ENCODE data around the gene ANKRD49.

Gene ANKRD49

GRCh38 chr11:94493281-94494125 is at the start of gene ANKRD49, which contains the start of gene MRE11:
TSS of gene ANKRD49 (plus strand) at chr11:94493984. CDS start at chr11:94496694, 2,710 bp downstream.
TSS of gene MRE11 (minus strand) at chr11:94493844. CDS start at chr11:94492801, 1,043 bp downstream.
- peak within 1 kb of the TSS; percentile 92 for H3K4me3 ChIP-seq (ENCODE audit: low read depth, low read length)
- no peak for TF ChIP-seq CTCF (IDR thresholded peaks at IDR 0.05; ENCODE audit: low read depth, low read length, missing control alignments)
- DNase-seq (ENCODE audit: low read depth), result peak; percentile 93

GRCh38 chr11:94445641-94446040 is 48.1 kb upstream of the ANKRD49 start:
- H3K4me3 ChIP-seq (ENCODE audit: low read depth, low read length), result no peak overlapping the region
- DNase-seq (ENCODE audit: low read depth), result no peak
- no peak for TF ChIP-seq CTCF (IDR thresholded peaks at IDR 0.05; ENCODE audit: low read depth, low read length, missing control alignments)

- TF ChIP-seq CTCF (IDR thresholded peaks at IDR 0.05; ENCODE audit: low read depth, low read length, missing control alignments), result no peak
- no peak for DNase-seq (ENCODE audit: low read depth)
Observed at GRCh38 chr11:94447149-94447548, 46.6 kb upstream of the ANKRD49 start.

GRCh38 chr11:94449029-94449428 is 44.8 kb upstream of the ANKRD49 start:
- H3K4me3 ChIP-seq (ENCODE audit: low read depth, low read length), result no peak overlapping the region
- DNase-seq (ENCODE audit: low read depth), result no peak
- TF ChIP-seq CTCF (IDR thresholded peaks at IDR 0.05; ENCODE audit: low read depth, low read length, missing control alignments), result no peak

More at GRCh38 chr11:94447149-94447548, 46.6 kb upstream of the ANKRD49 start:
- no peak overlapping the region for H3K4me3 ChIP-seq (ENCODE audit: low read depth, low read length)

GRCh38 chr11:94449437-94449836 is 44.3 kb upstream of the ANKRD49 start:
- no peak for TF ChIP-seq CTCF (IDR thresholded peaks at IDR 0.05; ENCODE audit: low read depth, low read length, missing control alignments)
- no peak for DNase-seq (ENCODE audit: low read depth)
- H3K4me3 ChIP-seq (ENCODE audit: low read depth, low read length), result no peak overlapping the region

GRCh38 chr11:94450048-94450447 is 43.7 kb upstream of the ANKRD49 start:
- no peak for TF ChIP-seq CTCF (IDR thresholded peaks at IDR 0.05; ENCODE audit: low read depth, low read length, missing control alignments)
- DNase-seq (ENCODE audit: low read depth), result no peak
- no peak overlapping the region for H3K4me3 ChIP-seq (ENCODE audit: low read depth, low read length)
